Adipose tissue (tissue), 3 donors: ENCODE data around the gene TCAIM. TPM values are rescaled to one million over a fixed set of nuclear protein-coding genes. Genes with fewer than 3 reads are reported as not detected.
"Not testable (repeated sequence)": the region's sequence is repeated elsewhere in the genome, so short reads cannot be mapped to it uniquely, and the experiment has no call there.

Source experiments
- H3K27ac ChIP-seq: one replicate; pipeline ENCODE4 v1.5.1; 2013; ENCODE audit warnings: low read depth, low read length
- WGBS, 3 donors: extraction: QIAGEN DNeasy Blood & Tissue Kit; methylation state at CpG; one replicate each; pipeline ENCODE4 v1.1.7; 2013; 5-methylcytosine and 5-hydroxymethylcytosine counted together
- polyA plus RNA-seq, 3 donors: library from polyadenylated mRNA; stranded (reverse); fragments of 200-250 nt; gene quantifications; one replicate each; pipeline ENCODE4 v1.2.3, GENCODE V29; 2013
- donor health status: healthy with polysubstance abuse.
- donor health status: Bipolar disorder and iron deficiency.
- donor health status: healthy.

The TCAIM gene
- polyA plus RNA-seq, 3 donors = 7.6 to 14.1 (median 12.7) TPM

DNA sequence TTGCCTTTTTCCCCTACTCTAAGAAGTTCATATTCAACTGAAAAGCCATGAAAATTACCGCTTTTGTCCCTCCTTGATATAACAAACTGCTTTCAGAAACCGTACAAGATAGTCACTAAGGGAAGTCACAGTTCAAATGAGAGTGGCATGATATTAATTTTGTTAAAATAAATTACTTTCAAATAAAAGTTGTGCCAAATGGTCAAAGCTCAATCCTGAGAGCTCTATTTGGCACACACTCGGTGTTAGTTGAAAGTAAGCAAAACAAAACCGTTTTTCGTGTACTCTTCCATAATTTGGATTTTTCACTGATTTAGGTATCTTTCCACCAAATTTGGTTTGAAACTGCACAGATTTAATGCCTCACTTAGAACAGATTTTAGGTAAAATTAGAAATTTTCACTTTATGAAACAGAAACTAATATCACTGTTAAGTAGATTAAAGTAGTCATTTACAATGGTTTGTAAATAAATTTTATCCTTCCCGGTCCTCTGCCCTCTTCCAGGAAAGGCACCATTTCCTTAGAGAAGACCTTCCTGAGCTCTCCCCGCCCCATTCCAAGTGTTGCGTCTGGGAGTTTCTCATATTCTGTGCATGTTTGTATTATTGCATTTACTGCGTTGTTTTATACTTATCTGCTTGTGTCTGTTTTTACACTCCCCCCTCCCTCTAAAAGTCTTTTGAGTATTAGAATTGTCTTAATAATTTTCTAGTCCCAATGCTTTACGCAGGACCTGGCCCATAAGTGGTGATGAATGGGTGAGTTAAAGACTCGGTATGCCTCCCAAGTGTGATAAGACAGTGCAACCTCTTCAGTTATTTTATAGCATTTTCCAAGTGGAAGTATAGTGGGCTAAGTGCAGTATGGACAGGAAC lies 853 bp downstream of the TCAIM start:
- 14 to 30% (median 28%) methylated on average over 11 of the region's 11 CpGs for WGBS, 3 donors
- H3K27ac ChIP-seq = no peak overlapping the region

DNA sequence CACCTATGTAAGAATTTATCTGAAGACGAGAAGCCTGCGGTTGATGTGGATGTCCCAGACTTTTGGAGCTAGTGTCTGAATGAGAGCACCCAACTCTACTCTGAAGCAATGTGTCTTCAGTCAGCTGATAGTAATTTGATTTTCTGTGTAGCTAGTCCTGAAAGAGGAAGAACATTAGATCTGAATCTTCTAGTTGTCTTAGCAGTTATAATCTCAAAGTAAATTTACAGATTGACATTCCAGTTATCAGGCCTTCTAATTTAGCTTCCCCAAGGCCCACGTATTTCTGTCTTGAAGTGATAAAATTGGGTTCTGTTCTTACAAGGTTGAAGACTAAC lies 1.5 kb downstream of the TCAIM start:
- H3K27ac ChIP-seq = no peak overlapping the region
- WGBS, 3 donors = 58 to 86% (median 81%) methylated on average over 3 of the region's 3 CpGs

DNA sequence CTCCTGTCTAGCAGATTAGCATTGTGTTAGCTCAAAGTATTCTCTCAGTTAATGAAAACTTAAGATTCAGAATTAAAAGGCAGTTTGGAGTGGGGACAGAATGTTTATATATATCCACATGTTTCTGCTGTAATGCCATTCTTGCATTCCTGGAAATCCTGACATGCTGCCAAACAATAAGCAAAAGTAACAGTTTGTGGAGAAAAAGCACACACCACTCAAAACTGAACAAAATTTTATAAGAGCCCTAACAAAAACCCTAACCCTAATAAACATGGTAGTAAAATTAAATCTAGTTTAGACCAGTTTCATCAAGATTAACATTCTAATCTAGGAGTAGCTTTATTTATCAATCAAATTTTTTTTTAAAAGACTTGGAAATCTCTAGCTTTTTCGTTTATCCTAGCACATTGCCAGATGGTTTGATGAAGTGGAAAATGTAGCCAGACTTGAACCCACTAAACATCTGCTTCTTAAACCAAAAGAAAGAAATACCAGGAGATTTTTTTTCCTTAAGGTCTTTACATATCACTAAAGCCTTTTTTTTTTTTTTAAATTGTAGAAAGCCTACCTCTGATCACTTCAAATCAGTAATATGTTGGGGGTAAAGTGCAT lies 3.7 kb downstream of the TCAIM start:
- no peak overlapping the region for H3K27ac ChIP-seq

DNA sequence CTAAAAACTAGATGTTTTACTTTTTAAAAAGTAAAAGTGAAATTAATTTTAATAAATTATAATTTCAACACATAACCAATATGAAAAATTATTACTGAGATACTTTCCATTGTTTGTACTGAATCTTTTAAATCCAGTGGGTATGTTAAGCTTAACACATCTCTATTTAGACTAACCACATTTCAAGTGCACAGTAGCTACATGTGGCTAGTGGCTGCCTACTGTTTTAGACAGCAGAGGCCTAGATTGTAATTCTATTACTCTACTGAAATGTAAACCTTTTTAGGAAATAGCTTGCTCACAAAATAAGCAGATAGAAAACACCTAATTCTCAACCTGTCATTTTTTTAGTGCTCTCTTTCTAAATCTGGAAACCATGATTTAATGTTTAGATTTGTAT lies 4.9 kb downstream of the TCAIM start:
- H3K27ac ChIP-seq = no peak overlapping the region

More for the DNA sequence above, 3.7 kb downstream of the TCAIM start:
- WGBS, 3 donors = 13 to 57% (median 55%) methylated on average over 1 of the region's 1 CpG

- not testable (repeated sequence) for H3K27ac ChIP-seq
- 75 to 91% (median 83%) methylated on average over 6 of the region's 6 CpGs for WGBS, 3 donors
These were observed 8.0 kb downstream of the TCAIM start for GRCh38 chr3:44346590-44346989.

GRCh38 chr3:44348993-44349392 lies 10.4 kb downstream of the TCAIM start:
- whole genome bisulfite sequencing, 3 donors = 82 to 93% (median 87%) methylated on average over 6 of the region's 6 CpGs
- H3K27ac ChIP-seq = no peak overlapping the region

GRCh38 chr3:44353355-44353924 lies 14.9 kb downstream of the TCAIM start:
- WGBS, 3 donors = 81 to 100% (median 97%) methylated on average over 1 of the region's 1 CpG
- H3K27ac ChIP-seq = no peak overlapping the region

GRCh38 chr3:44355362-44356033 lies 16.9 kb downstream of the TCAIM start:
- 15 to 36% (median 35%) methylated on average over 2 of the region's 2 CpGs for WGBS, 3 donors
- H3K27ac ChIP-seq = no peak overlapping the region

- no peak overlapping the region for H3K27ac ChIP-seq
- WGBS, 3 donors = 63 to 75% (median 66%) methylated on average over 3 of the region's 3 CpGs
These were observed 20.7 kb downstream of the TCAIM start for GRCh38 chr3:44359146-44359751.

DNA sequence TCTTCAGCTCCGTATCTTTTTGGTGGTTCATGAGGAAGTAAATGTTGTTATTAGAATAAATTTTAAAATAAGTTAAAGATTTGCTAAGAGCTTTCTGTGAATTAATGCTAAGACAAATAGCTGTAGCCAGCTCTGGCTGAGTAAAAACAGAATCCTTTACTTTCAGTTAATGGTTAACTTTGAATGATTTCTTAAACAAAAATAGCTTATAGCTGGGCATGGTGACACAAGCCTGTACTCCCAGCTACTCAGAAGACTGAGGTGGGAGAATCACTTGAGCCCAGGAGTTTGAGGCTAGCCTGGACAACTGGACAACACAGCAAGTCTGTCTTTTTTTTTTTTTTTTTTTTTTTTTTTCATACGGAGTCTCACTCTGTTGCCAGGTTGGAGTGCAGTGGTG lies 25.0 kb downstream of the TCAIM start:
- H3K27ac ChIP-seq = no peak overlapping the region
- WGBS, 3 donors = 32 to 88% (median 86%) methylated on average over 1 to 2 of the region's 2 CpGs

DNA sequence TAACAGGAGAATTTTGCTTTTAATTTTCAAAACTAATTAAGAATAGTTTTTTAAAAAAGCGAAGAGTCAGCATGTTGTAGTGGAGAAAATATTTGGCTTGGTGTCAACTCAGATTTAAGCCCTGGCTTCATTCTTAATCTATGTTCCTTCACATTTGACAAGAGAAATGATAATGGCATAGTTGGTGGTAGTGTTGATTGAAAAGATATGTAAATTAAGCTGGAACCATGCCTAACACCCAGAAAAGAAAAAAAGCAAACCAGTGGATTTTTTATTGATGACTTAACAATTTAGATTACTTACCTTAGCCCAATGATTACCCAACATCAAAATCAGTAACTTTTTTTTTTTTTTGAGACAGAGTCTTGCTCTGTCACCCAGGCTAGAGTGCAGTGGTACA lies 27.4 kb downstream of the TCAIM start:
- H3K27ac ChIP-seq = no peak overlapping the region
- WGBS, 3 donors = 83 to 100% (median 99%) methylated on average over 1 of the region's 1 CpG

- WGBS, 3 donors = 30 to 94% (median 88%) methylated on average over 1 of the region's 1 CpG
- no peak overlapping the region for H3K27ac ChIP-seq
These were observed 36.9 kb downstream of the TCAIM start for GRCh38 chr3:44375450-44375849.

DNA sequence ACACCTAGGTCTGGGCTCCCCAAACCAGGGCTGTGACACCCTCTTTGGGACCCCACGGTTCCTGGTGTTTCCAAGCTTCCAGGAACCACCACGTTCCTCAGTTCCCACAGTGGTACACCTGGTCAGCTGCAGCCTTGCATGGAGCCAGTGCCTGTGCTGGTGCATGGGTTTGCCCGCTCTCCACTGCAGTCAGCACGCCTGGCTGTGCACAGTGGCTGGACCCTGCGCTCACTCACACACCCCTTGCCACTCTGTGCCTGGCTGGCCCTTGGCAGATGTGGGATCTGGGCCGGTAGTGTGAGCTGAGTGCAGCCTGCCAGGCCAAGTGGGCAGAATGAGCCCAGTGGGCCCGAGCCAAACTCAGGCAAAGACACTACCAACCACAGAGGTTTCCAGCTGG lies 48.8 kb downstream of the TCAIM start:
- 95 to 97% (median 96%) methylated on average over 7 of the region's 7 CpGs for WGBS, 3 donors
- H3K27ac ChIP-seq = no peak overlapping the region

DNA sequence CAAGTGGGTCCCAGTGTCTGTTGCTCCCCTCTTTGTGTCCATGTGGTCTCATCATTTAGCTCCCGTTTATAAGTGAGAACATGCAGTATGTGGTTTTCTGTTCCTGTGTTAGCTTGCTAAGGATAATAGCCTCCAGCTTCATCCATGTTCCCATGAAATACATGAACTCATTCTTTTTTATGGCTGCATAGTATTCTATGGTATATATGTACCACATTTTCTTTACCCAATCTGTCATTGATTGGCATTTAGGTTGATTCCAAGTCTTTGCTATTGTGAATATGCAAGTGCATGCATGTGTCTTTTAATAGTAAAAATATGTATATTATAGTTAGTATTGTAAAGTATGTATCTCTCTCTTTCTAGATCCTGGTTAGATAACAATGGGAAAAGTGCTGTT lies 53.9 kb downstream of the TCAIM start:
- H3K27ac ChIP-seq = no peak overlapping the region
- 95 to 100% (median 100%) methylated on average over 1 of the region's 1 CpG for WGBS, 3 donors

- no peak overlapping the region for H3K27ac ChIP-seq
- 93 to 96% (median 96%) methylated on average over 9 of the region's 9 CpGs for WGBS, 3 donors
These were observed 57.1 kb downstream of the TCAIM start for GRCh38 chr3:44395714-44396113.

- no peak overlapping the region for H3K27ac ChIP-seq
- 92 to 95% (median 95%) methylated on average over 9 of the region's 9 CpGs for WGBS, 3 donors
These were observed 57.9 kb downstream of the TCAIM start for GRCh38 chr3:44396200-44397171.

DNA sequence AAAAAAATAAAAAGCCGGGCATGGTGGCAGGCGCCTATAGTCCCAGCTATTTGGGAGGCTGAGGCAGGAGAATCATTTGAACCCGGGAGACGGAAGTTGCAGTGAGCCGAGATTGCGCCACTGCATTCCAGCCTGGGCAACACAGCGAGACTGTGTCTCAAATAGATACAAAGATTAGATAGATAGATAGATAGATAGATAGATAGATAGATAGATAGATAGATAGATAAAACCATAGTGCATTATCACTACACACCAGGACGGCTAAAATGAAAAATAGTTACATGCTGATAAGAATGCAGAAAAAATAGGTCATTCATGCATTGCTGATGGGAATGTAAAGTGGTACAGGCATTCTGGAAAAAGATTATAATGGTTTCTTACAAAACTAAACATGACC lies 59.7 kb downstream of the TCAIM start:
- H3K27ac ChIP-seq = not testable (repeated sequence)
- WGBS, 3 donors = 95 to 98% (median 97%) methylated on average over 8 of the region's 8 CpGs

DNA sequence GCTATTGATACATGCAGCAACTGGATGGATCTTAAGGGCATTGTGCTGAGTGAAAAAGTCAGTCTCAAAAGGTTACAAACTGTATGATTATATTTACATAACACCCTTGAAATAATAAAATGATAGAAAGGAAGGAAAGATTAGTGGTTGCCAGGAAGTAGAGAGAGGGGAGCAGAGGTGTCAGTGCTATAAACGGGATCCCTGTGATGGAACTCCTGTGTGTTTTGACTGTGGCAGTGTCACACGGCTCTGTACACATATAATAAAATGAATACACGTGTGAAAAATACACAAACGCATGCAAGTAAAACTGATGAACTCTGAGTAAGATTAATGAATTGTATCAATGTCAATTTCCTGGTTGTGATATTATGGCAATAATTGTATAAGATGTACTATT lies 60.3 kb downstream of the TCAIM start:
- WGBS, 3 donors = 81 to 85% (median 83%) methylated on average over 4 of the region's 4 CpGs
- H3K27ac ChIP-seq = no peak overlapping the region
